Stimulated activated CD8-positive, alpha-beta memory T cell treated with anti-CD3 and anti-CD28 coated beads, Interleukin-7, amount 100 ng/mL, for 4 hours (primary cell): ENCODE measurements around the gene LGMN.
A peak's percentile ranks its signal among the peaks of the same experiment; 100 is the strongest.
"Not testable (repeated sequence)": the region's sequence is repeated elsewhere in the genome, so short reads cannot be mapped to it uniquely, and the experiment has no call there.

Experiments
- DNase-seq, 2 donors: peaks; one replicate each; pipeline ENCODE4 v3.0.0-alpha.2; 2020; ENCODE audit warnings: low read depth in 2 of 2

Gene LGMN

GRCh38 chr14:92748259-92749016 is at the start of gene LGMN:
LGMN (minus strand) TSS chr14:92748627; CDS start chr14:92732786, 15,841 bp downstream.
- peak; percentile 70 to 80 for DNase-seq

DNA sequence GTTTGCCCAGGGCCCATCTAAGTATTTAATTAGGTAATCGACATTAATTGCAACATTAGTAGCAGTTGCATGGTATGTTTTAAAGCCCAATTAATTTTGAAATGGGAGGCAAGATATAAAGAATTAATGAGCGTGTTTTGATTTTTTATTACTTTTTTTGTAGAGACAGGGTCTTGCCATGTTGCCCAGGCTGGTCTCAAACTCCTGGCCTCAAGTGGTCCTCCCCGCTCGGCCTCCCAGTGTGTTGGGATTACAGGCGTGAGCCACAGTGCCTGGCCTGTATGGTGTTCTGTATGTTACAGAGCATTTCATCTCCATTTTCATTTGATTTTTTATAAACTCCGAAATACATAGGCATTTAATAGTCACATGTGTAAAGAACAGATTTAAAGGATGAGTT is 46.5 kb upstream of the LGMN start:
- DNase-seq = no peak

- DNase-seq = peak in 1 of 2 donors; percentile 1
Observed at GRCh38 chr14:92794547-92794941, 46.1 kb upstream of the LGMN start.

DNA sequence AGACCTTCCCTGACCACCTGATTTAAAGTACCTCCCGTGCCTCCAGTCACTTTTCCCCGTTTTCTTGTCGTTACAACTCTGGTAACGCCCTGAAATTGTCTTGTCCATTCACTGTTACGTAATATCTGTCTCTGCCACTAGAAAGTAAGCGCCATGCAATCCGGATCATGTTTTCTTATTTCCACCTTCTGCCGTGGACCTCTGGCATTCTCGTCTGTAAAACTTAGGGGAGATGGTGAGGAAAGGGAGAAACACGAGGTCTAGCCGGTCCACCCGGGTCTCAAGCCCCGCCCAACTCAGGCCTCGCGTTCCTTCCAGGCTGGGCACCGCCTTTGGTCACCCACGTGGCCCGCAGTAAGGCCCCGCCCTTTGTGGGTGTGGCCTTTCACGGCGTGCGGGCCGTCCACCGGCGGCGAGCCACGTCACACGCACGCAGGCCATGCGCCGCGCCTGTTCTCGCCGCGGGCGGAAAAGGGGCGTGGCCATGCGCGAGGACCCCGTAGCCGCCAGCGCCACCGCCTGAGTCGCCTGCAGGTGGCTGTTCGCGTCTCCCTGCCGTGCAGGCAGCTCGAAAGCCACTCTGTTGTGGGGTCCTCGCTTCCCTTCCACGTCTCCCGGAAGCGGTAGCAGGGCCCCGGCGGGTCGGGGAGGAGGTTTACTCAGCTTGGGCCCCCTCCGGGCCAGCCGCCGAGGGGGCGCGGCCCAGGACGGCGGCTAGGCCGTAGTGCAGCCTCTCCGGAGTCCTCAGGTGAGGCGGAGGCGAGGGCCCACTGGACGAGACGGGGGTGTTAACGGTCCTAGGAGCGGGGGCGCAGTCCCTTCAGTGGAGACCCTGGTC is 45.5 kb upstream of the LGMN start, which contains the start of gene GOLGA5:
Gene GOLGA5 (plus strand): TSS at position 597 of the 838 bp plus-strand sequence. CDS start 3,133 bp downstream, outside the sequence.
- DNase-seq = peak; percentile 95 to 97

DNA sequence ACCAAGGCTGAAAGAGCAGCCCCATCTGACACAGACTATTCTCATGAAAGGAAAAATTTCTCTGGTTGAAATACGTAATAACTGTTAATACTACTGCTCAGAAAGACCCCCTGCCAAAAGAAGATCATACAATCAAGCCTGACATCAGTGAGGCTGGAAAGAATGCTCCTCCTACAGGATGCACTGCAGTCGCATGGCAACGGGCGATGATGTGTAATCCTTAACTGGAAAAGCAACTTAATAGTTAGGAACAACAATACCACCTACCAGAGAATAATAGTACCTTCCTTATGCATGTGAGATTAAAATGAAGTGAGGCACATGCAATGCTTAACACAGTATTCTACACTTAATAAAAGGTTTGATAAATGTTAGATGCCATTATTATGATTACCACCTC is 44.5 kb upstream of the LGMN start:
- no peak for DNase-seq

GRCh38 chr14:92789457-92790089 is 41.1 kb upstream of the LGMN start:
- no peak for DNase-seq

DNA sequence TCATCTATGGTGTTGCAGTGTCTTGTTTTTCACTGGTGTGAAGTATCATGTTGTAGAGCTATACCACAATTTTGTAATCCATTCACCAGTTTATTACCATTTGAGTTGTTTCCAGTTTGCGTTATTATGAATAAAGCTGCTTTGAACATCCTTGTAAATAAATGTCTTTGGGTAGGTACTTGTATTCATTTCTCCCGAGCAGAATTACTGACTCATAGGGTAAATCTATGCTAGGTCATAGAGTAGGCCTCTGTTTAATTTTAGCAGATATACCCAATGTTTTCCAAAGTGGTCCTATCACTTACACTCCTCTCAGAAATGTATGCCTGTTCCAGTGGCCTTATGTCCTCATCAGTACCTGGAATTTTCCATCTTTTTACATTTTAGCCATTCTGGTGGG is 39.1 kb upstream of the LGMN start:
- DNase-seq = no peak

GRCh38 chr14:92786427-92786756 is 38.0 kb upstream of the LGMN start:
- DNase-seq = no peak

DNA sequence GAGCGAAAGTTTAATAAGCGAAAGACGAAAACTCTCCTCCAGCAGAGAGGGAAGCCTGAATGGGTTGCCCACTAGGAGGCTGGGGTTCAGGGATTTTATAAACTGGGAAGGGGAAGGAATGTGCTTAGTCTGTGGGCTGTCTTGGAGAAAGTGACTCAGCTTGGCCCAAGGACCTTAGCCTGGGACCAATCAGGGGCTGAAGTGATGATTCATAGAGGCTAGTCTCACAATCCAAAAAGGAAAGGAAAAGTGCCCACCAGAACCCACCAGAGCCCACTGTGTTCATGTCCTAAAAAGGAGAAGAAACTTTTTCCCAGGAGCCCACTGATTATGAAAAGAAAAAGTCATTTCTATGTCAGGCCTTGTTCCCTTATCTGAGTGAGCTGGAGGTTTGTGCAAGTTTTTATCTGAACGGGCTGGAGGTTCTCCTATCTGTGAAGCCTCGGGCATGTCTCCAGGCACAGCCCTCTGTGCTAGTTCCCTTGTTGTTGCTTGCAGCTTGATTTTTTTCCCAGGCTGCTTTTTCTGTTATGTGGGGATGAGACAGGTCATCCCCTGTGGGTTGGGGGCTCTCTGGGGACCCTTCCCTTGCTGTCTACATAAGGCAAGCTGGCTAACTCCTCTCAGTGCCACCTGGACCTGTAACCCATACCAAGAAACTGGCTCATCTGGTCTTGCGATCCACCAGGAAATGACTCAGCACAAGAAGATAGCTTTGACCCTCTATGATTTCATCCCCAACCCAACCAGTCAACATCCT is 37.4 kb upstream of the LGMN start:
- DNase-seq = no peak

DNA sequence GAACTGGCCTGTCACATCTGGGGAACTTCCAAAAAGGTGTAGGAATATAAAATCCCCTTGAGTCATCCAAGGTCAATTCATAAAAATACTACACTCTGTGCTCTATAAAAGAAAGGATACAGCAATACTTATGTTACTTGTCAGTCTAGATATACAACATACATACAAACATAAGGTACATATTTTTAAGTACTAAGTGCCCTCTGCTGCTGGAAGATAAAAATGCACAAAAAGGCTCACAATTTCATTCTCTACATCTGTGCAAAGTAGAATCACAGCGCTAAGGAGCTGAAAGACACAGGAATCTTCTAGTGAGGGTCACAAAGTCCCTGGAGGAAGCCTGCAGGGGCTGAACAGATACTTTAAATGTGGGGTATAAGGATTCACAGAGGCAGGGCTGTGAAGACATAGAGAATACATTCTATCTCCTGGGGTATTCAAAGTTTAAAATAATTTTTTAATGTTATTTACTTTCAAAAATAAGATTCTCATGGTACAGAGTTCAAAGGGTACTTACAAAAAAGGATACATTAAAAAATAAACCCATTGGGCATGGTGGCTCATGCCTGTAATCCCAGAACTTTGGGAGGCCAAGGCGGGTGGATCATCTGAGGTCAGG is 35.5 kb upstream of the LGMN start:
- no peak for DNase-seq

DNA sequence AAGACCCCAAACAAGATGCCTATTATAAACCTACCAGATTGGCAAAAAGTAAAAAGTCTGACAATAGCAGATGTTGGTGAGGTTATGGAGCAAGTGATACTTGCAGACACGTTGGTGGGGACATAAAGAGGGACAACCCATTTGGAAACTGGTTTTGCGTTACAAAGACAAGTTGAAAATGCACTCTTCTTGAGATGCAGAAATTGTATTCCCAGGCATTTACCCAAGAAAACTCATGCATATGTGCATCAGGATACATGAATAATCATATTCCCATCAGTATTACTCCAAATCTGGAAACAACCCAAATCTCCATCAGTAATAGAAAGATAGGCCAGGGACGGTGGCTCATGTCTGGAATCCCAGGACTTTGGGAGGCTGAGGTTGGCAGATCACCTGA is 32.9 kb upstream of the LGMN start:
- no peak for DNase-seq

DNA sequence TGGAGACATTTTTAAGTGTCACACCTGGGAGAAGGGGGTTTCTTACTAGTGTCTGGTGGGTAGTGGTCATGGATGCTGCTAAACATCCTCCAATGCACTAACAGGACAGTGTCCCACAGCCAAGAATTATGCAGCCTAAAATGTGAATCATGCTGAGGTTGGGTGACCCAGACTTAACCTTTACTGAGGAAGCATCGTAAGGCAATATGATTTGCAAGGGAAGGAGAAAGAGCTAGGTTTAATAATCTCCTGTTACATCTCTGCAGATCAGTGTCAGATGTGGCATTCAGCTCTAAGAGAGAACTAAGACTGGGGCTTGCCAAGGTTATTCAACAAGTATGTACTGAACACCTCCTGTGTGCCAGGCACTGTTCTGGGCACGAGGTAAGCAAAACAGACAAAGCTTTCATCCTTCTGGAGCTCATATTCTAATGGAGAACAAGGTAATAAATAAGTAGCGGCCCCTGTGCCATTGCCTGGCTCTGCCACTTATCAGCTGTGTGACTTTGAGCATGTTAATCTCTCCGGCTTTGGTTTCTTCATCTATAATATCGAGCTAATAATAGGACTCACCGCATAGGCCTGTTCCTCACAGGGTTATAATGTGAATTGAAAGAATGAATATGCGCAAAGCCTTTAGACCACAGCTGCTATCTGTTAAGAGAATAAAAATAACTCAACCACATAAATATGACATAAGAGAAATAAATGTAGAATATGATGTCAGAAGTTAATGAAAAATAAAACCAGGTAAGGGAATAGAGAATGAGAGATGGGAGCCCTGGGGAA is 32.2 kb upstream of the LGMN start:
- DNase-seq = no peak

DNA sequence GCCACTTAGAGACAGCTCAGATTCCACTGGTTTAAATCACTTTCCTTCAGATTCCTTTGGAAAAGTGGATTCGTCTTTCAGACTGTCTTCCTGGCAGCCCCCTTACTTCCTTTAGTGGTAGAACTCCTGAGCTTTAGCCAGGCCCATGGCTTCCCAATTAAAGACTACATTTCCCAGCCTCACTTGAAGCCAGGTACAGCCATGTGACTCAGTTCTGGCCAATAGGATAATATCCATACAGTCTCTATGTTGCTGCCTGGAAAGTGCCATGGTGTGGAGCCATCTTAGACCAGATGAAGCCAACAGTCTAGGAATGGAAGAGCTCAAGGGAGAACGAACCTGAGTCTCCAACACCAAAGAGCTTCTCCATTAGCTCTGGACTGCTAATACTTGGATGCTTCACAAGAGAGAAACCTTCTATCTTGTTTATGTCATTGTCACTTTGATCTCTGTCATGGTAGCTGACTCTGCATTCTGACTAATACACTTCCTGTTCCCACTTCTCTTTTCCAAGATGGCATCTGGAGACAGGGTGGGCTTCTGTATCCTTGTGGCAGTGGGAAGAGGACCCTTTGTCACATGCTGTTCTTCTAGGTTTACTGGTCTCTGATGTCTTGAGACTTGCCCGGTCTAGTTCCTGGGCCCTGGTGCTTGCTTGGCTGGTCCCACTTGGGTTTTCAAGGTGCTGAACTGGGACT is 30.6 kb upstream of the LGMN start:
- DNase-seq = not testable (repeated sequence)

- not testable (repeated sequence) for DNase-seq
Observed at GRCh38 chr14:92775292-92775691, 26.9 kb upstream of the LGMN start.

DNA sequence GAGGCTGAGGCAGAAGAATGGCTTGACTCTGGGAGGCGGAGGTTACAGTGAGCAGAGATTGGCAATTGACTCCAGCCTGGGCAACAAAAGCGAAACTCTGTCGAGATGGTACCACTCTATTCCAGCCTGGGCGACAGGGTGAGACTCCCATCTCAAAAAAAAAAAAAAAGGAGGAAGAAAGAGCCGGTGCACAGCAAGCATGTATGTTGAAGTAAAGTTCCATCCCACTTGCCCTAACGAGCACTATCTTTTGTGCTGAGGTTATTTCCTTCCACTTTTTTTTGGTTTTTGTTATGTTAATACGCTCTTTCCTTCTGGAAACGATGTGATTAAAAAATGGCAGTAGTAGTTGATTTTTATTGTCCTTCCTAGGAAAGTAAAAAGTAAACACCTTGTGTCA is 26.1 kb upstream of the LGMN start:
- DNase-seq = no peak

DNA sequence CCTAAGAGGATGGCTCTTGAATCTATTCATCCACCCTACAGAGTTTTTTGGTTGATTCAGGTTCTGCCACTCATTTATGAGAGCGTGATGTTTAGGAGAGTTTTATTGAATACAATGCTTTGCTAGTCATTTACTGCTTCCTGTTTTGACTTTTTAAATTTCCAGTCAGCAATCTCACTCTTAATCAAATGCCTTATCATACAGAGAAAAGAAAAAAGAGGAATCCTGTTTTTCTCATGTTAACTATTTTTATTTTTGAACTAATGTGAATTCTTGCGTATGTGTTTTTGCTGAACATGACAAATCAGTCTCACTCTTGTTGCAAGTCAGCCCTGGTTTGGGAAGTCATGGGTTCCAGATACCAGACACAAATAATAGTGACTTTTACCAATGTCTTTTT is 22.1 kb upstream of the LGMN start:
- DNase-seq = no peak

DNA sequence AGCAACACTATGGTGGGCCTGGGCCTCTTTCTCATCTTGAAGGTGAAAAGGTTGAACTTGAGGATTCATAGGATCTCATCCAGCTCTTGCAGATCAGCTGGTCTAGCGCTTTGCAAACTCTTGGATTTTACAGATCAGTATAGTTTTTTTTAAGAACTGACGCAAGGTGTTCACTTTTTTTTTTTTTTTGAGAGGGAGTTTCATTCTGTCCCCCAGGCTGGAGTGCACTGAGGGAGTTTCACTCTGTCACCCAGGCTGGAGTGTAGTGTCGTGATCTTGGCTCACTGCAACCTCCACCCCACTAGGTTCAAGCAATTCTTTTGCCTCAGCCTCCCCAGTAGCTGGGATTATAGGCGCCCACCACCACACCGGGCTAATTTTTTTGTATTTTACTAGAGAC is 20.4 kb upstream of the LGMN start:
- DNase-seq = no peak

- not testable (repeated sequence) for DNase-seq
Observed at GRCh38 chr14:92768236-92768635, 19.8 kb upstream of the LGMN start.

- DNase-seq = not testable (repeated sequence)
Observed at GRCh38 chr14:92763666-92764631, 15.5 kb upstream of the LGMN start.
